HuH-7.5 (cell line): Measurements from ENCODE around the gene TMEM121.
"Not testable (repeated sequence)": the region's sequence is repeated elsewhere in the genome, so short reads cannot be mapped to it uniquely, and the experiment has no call there.

Experiments
- DNase-seq: peaks from one replicate; pipeline ENCODE4 v3.0.0; 2011; ENCODE audit warnings: low spot score

TMEM121 gene

GRCh38 chr14:105528586-105529318 lies 2.4 kb downstream of the TMEM121 start:
- DNase-seq: no peak

GRCh38 chr14:105529319-105529568 lies 2.9 kb downstream of the TMEM121 start:
- DNase-seq: no peak

DNA sequence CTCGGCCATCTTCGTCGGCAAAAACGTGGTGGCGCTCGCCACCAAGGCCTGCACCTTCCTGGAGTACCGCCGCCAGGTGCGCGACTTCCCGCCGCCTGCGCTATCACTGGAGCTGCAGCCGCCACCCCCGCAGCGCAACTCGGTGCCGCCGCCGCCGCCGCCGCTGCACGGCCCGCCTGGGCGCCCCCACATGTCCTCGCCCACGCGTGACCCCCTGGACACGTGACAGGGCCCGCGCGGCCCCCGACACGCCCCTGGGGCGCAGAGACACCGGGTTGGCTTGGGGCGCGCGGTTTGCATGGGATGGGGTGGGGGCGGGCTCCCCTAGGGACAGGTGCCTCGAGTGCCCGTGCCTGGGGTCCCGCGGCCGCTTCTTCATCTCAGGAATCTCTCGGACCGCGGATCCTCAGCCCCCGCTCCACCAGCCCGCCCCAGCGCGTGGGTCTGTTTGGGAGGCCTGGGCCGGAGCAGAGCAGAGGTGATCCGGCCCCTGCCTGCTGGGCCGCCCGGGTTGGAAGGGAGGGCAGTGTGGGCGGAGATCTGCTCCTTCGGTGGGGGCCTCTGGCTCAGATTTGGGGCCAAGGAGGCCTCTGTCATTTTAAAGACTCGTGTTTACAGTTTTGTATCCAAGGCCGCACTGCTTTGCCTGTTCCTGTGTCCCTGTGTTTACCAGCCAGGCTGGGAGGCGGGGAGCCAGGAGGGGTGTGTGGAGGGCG lies 3.3 kb downstream of the TMEM121 start:
- DNase-seq: no peak

GRCh38 chr14:105530285-105531087 lies 4.1 kb downstream of the TMEM121 start:
- DNase-seq: peak; percentile 23

- DNase-seq: no peak
Measured at GRCh38 chr14:105531088-105531893, 4.9 kb downstream of the TMEM121 start.

DNA sequence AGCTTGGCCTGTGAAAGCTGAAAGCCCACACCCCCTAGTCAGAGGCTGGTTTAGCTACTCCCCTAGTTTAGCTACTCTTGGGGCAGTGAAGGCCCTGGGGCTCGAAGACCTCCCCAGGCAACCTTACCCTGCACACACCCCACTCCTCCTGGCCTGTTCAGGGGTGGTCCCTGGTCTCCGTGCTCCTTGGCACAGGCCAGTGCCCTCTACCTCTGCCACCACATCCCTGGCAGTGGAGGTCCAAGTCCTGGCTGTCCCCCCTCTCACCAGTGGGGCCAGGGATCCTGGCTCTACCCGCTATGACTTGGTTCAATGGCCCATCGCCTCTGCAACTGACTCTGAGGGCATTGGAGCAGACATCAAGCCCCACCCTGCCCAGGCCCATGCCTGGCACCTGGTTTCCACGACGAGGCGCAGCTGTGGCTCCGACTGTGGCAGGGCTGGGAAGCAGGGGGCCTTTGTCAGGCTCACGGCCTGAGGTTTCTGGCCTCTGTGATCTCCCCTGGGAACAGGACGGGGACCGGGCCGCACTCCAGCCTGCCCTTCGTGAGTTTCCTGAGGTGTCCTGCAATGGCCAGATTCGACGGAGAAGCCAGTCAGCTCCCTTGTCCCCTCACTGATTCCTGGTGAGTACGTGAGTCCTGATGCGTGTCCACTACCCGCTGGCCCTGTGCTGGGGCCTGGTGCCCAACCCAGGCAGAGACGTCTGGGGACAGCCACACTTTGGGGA lies 5.7 kb downstream of the TMEM121 start:
- DNase-seq: no peak

GRCh38 chr14:105532735-105533141 lies 6.4 kb downstream of the TMEM121 start:
- DNase-seq: peak; percentile 91

- no peak for DNase-seq
Measured at GRCh38 chr14:105533391-105533790, 7.0 kb downstream of the TMEM121 start.

- no peak for DNase-seq
Measured at GRCh38 chr14:105533811-105534498, 7.6 kb downstream of the TMEM121 start.

GRCh38 chr14:105534586-105534985 lies 8.2 kb downstream of the TMEM121 start:
- DNase-seq: no peak

DNA sequence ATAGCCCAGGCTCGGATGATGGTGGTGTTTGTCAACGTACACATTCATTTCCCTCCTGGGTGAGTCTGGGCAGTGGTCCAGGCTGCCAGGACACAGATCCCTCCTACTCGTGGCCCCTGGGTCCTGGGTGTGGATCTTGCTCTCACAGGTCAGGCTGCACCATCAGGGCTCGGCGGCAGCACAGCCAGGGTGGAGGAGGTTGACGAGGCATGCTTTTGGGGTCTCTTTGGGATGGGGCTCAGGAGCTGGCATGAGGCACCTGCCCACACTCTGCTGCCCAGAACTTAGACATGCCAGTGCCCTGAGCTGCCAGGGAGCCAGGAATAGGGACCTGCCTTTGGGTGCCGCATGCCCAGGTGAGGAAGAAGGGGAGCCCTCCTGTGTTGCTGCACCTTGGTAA lies 9.7 kb downstream of the TMEM121 start:
- DNase-seq: no peak

DNA sequence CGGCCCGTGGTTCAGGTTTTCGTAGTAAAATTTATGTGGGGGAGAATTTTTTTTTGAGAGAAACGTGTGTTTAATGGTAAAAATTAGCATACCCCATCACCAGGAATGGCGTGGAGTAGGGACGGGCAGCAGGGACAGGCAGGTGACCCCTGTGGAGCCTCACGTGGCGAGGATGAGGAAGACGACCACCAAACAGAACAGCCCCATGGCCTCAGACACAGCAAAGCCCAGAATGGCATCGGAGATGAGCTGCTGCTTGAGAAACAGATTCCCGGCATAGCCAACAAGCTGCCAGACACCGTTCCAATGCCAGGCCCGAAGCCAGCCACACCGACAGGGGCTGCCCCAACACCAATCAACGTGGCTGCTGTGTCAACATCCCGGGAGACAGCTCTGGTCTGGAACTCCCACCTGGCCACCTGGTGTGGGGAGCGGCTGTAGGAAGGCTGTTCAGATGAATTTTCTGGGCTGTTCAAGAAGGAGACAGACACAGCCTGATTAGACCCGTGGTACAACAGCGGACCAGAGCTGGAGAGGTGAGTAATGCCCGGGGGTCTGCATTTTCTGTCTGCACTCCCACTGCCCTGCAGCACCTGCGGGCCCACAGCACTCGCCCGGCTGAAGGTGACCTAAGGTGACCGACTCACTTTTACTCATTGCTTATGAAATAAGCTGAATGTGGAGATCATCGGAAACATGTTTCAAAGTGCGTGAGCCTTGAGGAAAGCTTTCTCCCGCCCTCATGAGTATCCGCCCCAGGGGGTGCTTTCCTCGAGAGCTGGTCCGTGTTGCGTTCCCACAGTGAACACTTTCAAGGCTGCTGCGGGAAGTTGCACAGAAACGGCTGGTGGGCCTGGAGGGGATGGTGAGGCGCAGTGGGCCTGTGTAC lies 10.6 kb downstream of the TMEM121 start:
- DNase-seq: no peak

GRCh38 chr14:105537580-105538474 lies 11.4 kb downstream of the TMEM121 start:
- DNase-seq: peak; percentile 84

DNA sequence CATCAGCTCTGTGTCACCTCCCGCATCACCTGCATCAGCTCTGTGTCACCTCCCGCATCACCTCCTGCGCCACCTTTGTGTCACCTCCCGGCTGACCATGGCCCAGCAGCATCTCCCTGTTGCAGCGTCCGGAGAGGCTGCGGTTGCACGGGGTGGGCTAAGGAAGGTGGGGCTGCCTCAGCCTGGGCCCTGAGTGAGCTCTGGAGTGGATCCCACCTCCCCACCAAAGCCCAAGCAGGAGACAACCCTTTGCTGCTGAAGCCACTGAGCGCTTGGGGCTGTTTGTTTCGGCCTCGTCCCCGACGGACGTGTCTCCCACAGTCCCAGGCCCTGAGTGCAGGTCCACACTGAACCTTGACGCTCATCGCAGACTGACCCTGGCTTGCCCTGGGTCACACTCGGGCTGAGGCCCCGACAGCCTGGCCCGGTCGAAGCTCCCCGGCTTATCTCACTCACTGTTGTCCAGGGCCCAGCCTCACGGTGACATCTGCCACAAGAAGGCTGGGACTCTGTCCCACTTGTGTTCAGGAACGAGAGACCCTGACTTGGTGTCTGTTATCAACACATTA lies 12.2 kb downstream of the TMEM121 start:
- DNase-seq: no peak

- DNase-seq: no peak
Measured at GRCh38 chr14:105540811-105541210, 14.4 kb downstream of the TMEM121 start.

- no peak for DNase-seq
Measured at GRCh38 chr14:105541218-105541875, 15.0 kb downstream of the TMEM121 start.

GRCh38 chr14:105545676-105546075 lies 19.3 kb downstream of the TMEM121 start:
- DNase-seq: not testable (repeated sequence)

GRCh38 chr14:105546410-105546809 lies 20.0 kb downstream of the TMEM121 start:
- DNase-seq: not testable (repeated sequence)
